ENCODE measurements around the gene FER1L5. TPM values are rescaled to one million over a fixed set of nuclear protein-coding genes. Genes with fewer than 3 reads are reported as not detected.

FER1L5 gene
- total RNA-seq, 1 experiment from 2014 or later, result 1.2 TPM

GRCh38 chr2:96751800-96752199 lies 109.2 kb downstream of the FER1L5 start:
- Histone ChIP-seq H2BK5ac (ENCODE audit: insufficient read length, low read length) (no peak overlapping the region), H3K23ac (ENCODE audit: insufficient read length, low read depth, low read length) (no peak overlapping the region)
- no peaks in the 10 kb centered on the region for H3K4me1 Mint-ChIP-seq

More at GRCh38 chr2:96751800-96752199, 109.2 kb downstream of the FER1L5 start:
- no peak overlapping the region for H3K4me3 Mint-ChIP-seq
- H3K27me3 Mint-ChIP-seq (ENCODE audit: low read depth), result peaks cover 9% of the 10 kb centered on the region
- no peak for DNase-seq
- Histone ChIP-seq H4K5ac (ENCODE audit: insufficient read length, low read depth, low read length) (no peak overlapping the region), H3K79me2 (ENCODE audit: insufficient read depth, low read length) (no peaks in the 10 kb centered on the region), H4K8ac (replicated peaks; ENCODE audit: insufficient read length, low read depth, low read length) (no peak overlapping the region), H3K27me3 (ENCODE audit: insufficient read depth, low read length) (no peaks in the 10 kb centered on the region), H2BK120ac (ENCODE audit: low read depth, low read length, poor library complexity, severe bottlenecking) (no peak overlapping the region), H4K20me1 (ENCODE audit: control insufficient read depth, insufficient read depth, insufficient read length) (no peaks in the 10 kb centered on the region), H3K79me1 (ENCODE audit: insufficient read depth, low read depth, low read length, poor library complexity, severe bottlenecking) (no peaks in the 10 kb centered on the region), H3K4me1 (ENCODE audit: insufficient read depth, low read length) (no peaks in the 10 kb centered on the region), H2BK15ac (ENCODE audit: low read depth, low read length) (no peak overlapping the region), H3T11ph (ENCODE audit: low read length) (no peak overlapping the region), H3K14ac (ENCODE audit: insufficient read depth, low read length) (no peak overlapping the region), H3K27ac (ENCODE audit: insufficient read length, low read depth, low read length) (no peak overlapping the region), H3K23me2 (ENCODE audit: insufficient read length, low read depth, low read length, poor library complexity, severe bottlenecking) (no peaks in the 10 kb centered on the region), H3K9me3 (ENCODE audit: control insufficient read depth, low read depth, low read length) (no peaks in the 10 kb centered on the region), H2AFZ (ENCODE audit: low read length) (no peak overlapping the region), H3K56ac (ENCODE audit: insufficient read length, low read depth, low read length) (no peak overlapping the region), H2AK5ac (ENCODE audit: insufficient read length, low read length) (no peak overlapping the region), H2BK12ac (ENCODE audit: insufficient read length, low read depth, low read length) (no peak overlapping the region), H3K18ac (ENCODE audit: insufficient read length, low read depth, low read length) (no peak overlapping the region), H3K4ac (ENCODE audit: low read depth, low read length) (no peak overlapping the region), H3K9ac (ENCODE audit: extremely low read depth, insufficient read length, low read length) (no peak overlapping the region), H2BK20ac (ENCODE audit: low read depth, low read length, poor library complexity, severe bottlenecking) (no peak overlapping the region), H4K91ac (ENCODE audit: insufficient read length, low read depth, low read length) (no peak overlapping the region), H3K4me2 (ENCODE audit: insufficient read depth, insufficient read length, low read length) (no peak overlapping the region)
- no CpG with 5 or more reads among the region's 9 CpGs for WGBS (ENCODE audit: extremely low coverage, insufficient read length, low lambda C conversion rate)
- H3K9me3 Mint-ChIP-seq, result no peaks in the 10 kb centered on the region
- H3K36me3 Mint-ChIP-seq (ENCODE audit: insufficient read depth in 1 of 3, low read depth in 3 of 3), result no peaks in the 10 kb centered on the region
- no peak overlapping the region for H3K27ac Mint-ChIP-seq
- TF ChIP-seq CTCF (conservative IDR thresholded peaks at IDR 0.05), result no peak
